GM18868 (cell line): ENCODE results near the gene SFXN3.

Source experiments
- ATAC-seq: cut with Tn5 transposase; IDR thresholded peaks from one replicate; pipeline ENCODE4 v1.9.1; 2021; ENCODE audit warnings: mild to moderate bottlenecking, moderate library complexity; ENCODE audit not compliant: unreplicated experiment

Gene SFXN3, protein sequence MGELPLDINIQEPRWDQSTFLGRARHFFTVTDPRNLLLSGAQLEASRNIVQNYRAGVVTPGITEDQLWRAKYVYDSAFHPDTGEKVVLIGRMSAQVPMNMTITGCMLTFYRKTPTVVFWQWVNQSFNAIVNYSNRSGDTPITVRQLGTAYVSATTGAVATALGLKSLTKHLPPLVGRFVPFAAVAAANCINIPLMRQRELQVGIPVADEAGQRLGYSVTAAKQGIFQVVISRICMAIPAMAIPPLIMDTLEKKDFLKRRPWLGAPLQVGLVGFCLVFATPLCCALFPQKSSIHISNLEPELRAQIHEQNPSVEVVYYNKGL

DNA sequence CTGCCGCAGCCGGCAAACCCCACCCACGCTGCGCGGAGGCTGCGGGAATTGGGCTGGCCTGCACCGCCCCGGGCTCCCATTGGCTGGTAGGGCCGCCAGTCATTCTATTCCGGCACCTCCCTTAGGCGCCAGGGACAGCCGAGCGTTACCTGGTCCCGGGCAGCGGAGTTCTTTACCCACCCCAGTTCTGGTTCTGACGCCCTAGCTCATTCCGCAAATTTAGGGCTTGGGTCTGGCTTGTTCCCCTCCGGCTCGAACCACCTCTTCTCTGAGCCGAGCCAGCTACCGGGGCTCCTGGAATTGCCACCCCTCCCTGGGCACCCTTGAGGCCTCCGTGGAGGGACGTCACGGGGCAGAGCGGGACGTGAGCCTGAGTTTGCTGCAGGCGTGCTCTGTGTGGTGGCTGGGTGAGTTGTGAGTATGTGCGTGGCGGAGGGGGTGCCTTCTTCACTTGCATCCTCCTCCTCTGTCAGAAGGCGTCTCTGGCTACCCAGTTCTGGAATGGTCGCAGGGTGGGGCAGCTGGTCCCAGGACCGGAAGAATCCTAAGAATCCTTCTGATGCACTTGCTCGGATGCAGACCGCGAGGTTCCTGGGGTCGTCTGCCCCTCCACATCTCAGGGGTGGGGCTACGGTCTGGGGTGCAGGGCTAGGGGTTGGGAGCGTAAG is at the start of gene SFXN3, which contains the start of gene PDZD7:
Gene SFXN3 (plus strand): TSS at position 107 of the 668 bp plus-strand sequence. CDS start 3,461 bp downstream, outside the sequence.
Gene PDZD7 (minus strand): TSS at position 2 of the 668 bp plus-strand sequence. CDS start 910 bp downstream, outside the sequence.
- ATAC-seq: peak; percentile 93

DNA sequence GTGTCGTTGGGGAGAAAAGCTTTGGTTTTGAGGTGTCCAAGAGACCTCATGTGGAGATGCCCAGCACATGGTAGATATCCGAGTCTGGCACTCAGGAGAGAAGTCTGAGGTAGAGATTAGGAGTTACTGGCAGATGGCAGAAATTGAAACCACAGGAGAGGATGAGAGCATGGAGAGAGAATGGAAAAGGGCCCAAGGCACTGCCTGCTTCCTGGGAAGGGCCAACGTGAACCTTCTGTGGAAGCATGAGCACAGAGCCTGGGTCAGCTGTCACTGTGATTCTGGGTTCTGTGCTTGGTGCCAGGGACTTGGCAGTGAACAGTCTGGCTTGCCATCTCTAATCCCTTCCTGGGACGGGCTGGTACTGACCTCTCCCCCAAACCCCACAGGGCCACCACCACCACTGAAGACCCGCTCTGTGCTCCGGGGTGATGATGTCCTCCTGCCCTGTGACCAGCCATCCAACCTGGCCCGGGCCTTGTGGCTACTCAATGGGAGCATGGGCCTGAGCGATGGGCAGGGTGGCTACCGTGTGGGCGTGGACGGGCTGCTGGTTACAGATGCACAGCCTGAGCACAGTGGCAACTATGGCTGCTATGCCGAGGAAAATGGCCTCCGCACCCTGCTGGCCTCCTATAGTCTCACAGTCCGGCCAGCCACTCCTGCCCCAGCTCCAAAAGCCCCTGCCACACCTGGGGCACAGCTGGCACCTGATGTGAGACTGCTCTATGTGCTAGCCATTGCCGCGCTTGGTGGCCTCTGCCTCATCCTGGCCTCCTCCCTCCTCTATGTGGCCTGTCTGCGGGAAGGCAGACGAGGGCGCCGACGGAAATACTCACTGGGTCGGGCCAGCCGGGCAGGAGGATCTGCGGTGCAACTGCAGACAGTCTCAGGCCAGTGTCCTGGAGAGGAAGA is 47.9 kb upstream of the SFXN3 start:
- ATAC-seq: no peak

DNA sequence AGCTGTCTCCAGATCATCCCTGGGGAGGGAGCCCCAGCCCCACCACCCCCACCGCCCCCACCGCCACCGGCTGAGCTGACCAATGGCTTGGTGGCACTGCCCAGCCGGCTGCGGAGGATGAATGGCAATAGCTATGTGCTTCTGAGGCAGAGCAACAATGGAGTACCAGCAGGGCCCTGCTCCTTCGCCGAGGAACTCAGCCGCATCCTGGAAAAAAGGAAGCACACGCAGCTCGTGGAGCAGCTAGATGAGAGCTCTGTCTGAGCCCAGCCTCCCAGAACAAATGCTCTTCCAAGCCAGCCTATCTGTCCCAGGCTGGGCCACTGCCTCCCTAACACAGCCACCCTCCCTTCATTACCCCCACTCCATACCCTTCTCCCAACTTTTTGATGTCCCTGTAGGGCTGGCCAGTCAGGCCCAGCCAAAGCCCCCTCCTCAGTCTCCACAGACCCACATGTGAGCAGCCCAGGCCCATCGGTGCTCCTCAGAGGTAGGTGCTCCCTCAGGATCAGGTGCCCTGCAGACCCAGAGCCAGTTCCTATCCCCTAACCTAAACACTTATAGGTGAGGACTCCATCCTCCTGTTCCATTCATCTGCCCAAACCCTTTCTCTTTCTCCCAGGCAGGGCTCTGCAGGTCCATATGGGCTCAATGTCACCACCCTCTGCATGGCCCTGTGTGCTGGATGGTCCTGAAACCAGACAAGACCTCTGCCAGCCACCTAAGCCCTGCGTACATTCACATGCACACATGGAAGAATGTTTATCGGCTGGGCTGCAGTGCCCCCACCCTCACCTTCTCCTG is 47.0 kb upstream of the SFXN3 start:
- ATAC-seq: no peak

DNA sequence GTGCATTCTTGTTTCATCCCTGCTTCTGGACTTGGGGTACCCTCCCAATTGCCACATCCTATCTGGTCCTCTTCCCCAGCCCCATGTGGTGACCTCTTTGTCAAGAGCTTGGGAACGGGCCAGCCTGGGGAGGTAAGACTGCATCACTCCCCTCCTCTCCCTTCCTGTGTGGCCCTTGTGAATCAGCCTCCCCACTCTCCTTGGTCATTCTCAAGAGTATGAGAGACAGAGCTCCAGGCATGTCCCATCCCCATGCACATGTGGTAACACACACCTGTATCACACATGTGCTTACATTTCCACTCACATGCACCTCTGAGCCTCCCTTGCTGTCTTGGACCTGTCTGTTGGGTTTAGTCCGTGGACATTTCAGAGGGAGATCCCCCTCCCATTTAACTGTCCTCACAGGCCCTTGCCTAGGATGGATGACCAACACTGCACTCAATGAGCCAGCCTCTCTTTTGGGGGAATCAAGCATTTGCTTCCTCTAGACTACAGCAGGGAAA is 46.3 kb upstream of the SFXN3 start:
- ATAC-seq: no peak

DNA sequence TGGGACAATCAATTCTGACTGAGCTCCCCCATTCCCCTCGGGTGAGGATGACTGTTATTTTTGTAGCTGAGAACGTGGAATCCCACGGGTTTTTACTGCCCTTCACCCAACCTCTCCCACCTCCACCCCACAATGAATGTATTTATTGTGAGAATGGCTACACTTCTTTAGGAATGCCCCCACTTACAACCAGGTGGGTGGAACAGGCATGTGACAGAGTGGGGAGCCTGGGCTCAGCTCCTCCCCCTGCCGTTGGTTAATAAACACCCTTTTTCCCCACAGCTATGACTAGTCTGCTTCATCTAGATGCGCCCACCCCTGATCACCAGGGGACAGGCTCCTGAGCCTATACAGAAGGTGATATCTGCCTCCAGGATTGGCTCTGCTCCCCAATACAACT is 45.7 kb upstream of the SFXN3 start:
- ATAC-seq: no peak

DNA sequence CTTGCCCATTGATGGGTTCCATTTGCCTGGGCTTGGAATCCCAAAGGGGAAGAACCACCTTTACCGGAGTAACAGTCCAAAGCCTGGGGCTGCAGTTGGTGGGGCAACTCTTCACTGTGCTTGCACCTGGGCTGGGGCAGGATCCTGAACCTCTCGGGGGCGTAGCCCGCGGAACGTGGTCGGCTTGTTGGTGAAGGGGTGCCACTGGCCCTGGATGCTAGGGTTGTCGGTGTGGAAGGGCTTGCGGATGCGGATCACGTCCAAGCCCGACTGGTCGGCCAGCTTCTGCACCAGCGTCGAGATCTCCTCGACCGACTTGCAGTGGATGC is 44.4 kb upstream of the SFXN3 start:
- ATAC-seq: no peak

DNA sequence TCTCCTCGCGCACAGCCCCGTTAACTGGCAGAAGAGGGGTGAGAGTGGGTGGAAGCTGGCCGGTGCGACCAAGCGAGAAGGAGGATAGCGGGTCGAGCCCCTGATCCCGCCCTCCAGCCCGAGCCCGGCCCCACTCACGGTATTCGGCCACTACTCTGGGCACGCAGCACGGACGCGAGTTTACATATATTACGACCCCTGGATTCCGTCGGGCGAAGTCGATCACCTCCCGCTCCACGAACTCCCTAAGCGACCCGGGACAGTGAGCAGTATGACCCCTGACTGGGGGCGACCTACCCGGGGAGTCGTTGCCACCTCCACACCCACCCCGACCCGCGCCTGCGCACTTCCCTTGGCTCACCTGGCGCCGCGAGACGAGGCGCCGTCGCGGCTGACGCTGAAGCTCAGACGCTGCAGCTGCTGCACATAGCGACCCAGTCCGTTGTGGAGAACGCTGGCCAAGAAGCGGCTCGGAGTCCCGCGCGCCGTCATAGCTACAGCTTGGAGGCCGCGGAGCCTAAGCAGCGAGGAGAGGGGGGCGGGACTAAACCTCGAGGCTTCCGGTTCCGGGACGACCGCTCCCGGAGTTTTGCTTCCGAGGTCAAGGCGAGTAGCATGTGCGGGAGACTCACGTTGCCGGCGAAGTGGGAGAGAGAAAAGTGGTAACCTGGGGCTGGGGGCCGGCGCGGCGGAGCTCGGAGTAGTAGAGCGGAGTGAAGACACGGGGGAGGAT is 43.9 kb upstream of the SFXN3 start, which contains the start of the genes MRPL43 and TWNK:
Gene MRPL43 (minus strand): TSS at position 546 of the 733 bp plus-strand sequence. CDS start 54 bp downstream, at position 492.
Gene TWNK (plus strand): TSS at position 592 of the 733 bp plus-strand sequence. CDS start 668 bp downstream, outside the sequence.
- peak; percentile 90 for ATAC-seq

DNA sequence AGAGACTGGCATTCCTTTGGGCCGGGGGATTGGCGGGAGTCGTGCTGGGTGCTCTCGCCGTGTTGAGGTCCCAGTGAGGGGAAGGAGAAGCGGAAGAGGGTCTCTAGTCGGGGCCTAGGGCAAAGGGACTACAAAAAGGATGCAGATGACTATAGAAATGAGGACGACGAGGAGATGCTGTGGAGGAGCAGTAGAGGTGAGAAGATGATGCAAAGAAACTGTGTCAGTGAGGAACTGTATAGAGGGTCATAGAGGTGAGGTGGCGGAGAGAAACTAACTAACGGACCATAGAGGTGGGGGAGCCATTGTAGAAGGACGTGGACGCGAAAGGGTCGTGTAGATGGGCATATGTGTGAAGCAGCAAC is 43.4 kb upstream of the SFXN3 start:
- ATAC-seq: peak; percentile 5

DNA sequence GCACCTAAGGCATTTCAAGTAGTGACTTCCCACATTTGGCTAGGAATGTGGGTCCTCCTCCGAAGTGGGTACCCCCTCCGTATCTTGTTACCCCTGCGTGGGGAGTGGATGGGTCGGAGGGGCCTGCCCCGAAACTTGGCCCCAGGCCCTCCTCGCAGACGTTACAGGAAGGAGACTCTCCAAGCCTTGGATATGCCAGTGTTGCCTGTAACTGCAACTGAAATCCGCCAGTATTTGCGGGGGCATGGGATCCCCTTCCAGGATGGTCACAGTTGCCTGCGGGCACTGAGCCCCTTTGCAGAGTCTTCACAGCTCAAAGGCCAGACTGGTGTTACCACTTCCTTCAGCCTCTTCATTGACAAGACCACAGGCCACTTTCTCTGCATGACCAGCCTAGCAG is 42.9 kb upstream of the SFXN3 start:
- ATAC-seq: no peak

DNA sequence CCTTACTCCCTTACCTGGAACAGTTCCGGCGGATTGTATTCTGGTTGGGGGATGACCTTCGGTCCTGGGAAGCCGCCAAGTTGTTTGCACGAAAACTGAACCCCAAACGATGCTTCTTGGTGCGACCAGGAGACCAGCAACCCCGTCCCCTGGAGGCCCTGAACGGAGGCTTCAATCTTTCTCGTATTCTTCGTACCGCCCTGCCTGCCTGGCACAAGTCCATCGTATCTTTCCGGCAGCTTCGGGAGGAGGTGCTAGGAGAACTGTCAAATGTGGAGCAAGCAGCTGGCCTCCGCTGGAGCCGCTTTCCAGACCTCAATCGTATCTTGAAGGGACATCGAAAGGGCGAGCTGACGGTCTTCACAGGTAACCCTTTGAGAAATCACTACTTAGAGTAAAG is 41.9 kb upstream of the SFXN3 start:
- ATAC-seq: no peak

DNA sequence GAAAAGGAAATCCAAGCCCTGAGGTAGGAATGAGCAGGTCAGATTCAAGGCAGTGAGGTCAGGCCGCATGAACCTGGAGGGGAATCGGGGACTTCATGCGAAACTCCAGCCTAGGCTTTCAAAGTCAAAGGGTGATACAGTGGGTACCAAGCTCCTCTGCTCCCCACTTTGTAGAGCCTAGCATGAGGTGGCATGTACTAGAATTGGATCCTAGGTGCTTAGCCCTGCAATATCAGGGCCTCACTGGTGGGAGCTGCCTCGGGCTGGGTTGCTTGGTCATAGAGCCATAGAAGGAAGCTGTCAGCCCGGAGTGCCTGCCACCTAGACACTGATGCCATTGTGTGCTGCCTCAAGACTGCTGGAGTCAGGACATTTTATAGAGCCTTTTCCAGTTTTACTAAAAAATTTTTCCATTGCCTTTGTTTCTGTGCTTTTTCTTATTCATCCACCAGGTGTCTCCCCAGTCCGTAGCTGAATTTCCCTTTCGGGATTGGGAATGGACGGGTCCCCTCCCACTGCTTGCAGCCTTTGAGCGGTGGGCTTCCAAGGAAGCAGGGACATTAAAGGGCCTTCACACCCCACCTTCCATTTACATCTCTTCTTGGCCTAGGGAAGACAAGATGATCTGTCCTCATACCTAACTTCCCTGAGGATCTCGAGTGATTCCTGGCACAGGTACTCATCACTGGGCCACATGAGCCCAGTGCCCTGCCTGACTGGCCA is 36.9 kb upstream of the SFXN3 start:
- no peak for ATAC-seq

DNA sequence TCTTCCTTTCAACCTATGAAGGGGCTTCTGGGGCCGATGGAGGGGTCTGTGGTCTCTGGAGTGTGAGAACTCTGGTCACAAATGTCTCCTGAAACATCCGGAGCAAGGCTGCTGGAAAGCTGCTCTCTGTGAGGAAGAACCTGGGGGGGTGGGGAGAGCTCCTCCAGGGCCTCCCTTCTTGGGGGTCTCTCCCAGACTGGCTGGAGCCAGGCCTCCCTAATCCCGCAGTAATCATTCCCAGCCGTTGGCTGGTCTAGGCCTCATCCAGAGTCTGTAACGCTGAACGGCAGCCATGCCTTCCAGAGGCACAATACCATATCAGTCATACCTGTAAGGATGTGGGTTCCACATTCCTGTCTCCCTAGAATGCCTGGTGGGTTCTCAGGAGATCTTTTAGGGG is 35.9 kb upstream of the SFXN3 start:
- no peak for ATAC-seq

DNA sequence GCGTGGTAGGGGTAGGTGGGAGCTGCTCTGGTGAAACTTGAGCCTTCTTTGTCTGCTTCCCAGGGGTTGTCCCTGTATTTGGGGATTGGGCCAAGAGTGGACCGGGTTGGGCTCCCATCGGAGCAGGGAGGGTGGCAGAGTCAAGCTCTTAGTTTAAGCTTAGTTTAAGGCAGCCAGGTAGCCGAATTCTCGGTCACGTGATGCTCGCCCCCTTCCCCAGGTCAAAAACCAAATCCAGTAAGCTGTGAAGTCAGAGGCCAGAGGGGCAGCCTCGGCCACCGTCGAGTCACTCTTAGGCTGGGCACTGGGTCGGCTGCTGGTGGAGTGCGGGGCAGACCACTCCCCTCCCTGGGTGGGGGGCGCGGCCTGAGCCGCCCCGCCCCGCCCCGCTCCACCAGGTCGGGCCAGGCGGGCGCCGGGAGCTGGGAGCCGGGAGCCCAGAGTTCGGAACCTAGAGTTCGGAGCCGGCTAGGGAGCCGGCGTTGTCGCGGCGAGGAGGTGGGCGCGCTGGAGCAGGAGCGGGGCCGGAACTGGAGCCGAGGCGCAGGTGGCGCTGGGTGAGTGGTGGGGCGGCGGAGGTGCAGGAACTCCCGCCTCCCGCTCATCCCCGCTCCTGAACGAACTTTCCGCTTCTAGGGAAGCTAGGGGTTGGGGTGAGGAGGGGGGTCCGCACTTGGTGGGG is 34.2 kb upstream of the SFXN3 start:
- peak; percentile 22 for ATAC-seq

DNA sequence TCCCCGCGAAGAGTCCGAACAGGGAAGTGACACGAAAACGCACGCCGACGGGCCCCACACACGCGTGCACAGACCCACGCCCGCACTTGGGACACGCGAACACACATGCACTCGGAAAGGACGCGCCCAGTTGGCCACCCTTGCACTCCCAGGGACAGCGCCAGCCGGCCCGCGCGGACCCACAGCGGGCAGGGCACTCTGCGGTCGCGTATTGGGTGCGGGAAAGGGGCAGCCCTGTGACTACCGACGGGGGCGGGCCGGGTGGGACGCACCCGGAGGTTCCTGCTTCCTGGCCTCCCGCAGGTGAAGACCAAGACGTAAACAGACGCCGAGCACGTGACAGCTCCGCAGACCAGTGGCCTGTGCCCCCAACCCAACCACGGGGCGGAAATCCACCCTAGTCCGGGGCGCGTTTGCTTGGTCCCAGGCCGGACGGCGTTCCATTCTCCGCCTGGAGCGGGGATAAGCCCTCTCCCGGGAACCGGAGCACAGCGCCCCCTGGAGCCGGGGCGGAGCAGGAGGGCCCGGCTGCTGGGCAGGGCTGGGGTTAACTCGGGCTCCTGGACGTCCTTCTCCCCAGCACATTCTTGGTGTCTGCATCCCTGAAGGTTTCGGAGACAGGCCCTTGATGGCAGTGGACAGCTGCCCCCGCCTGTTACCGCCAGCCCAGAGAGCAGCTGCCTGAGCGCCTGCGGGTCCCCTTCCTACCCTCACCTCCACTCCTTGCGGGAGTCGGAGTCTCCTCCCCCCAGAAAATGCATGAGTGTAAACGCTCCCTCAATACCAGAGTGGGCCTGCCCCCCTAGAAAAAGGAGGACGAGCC is 33.5 kb upstream of the SFXN3 start:
- ATAC-seq: peak; percentile 28

DNA sequence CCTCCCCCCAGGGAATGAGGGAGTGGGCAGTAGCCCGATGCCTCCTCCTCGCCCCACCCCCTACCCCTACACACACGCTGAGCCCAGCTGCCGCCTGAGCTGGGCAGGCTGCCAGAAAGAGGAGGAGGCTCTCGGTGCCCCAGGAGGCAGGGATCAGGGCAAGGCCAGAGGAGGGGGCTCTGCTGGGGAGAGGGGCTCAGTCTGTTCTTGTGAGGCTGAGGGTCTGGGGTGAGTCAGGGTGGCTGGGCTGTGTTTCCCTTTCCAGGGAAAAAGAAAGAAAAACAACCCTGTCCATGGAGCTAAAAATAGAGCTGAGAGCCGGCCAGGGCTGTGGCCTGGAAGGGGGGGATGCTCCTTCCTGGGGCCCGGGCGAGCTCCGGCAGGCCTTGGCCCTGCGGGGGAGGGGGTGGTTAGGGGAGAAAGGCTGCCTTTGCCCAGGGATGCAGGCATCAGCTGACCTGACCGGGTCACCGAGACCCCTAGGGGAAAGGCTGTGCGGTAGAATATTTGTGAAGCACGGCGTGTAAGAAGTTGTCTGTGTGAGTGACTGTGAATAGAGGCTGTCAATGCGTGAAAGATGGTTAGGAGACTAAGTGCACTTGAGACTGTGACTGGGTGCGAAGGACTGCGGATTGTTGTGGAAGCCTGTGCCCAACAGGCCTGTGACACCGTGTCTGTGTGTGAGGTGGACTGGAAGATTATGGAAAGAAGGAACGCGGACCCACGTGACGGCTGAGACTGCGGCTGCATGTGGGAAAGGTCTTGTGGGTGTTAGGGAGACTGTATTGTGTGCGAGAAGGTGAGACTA is 32.6 kb upstream of the SFXN3 start:
- ATAC-seq: no peak

DNA sequence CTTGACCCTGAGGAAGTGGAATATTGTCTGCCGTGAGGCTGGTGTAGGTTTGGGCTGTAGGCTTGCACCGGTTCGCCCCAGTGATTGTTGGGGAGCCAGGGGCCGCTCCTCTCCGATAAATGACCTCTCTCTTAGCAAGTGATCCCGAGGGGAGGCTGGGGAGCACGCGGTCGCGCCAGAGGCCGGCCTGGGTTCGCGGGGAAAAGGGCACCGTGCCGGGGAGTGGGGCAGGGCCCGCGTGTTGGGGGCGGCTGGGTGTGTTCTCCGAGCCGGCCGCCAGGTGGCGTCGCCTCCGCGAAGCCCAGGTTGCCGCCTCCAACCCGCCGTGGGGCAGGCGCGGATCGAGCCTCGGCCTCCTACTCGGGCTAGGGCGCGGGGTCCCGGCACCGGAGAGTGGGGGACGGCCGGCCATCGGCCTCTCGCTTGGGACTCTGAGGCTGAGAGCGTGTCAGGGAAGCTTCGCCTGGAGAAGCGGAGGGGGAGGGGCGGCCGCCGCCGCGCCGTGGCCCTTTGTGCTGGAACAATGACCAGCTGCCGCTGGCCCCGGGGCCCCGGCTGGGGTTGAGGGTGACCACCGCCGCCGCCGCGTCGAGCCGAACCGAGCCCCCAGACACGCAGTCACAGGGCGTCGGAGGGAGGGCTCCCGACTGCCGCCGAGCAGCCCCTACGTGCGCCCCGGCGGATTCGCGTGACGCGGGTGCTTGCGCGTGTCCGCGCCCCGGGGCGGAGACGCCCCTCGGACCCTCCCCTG is 31.9 kb upstream of the SFXN3 start:
- ATAC-seq: peak; percentile 49
